Gastrocnemius medialis (tissue), 4 donors: ENCODE data around the gene PPFIA2.

Experiments
- POLR2A ChIP-seq, 2 donors: fragments of 450-650 bp; IDR thresholded peaks; one replicate each; pipeline ENCODE4 v1.6.1; 2017; ENCODE audit warnings: antibody characterized with exemption in 2 of 2, mild to moderate bottlenecking in 2 of 2, moderate library complexity in 2 of 2
- TF ChIP-seq, protein P1 (sequence below), 5 experiments: fragments of 450-650 bp in 3 of 5; fragments of 200-600 bp in 2 of 5; sonication (generic) in 2 of 5; IDR thresholded peaks in 4 of 5; conservative IDR thresholded peaks in 1 of 5; 1 replicate in 4 of 5; 2 replicates in 1 of 5; pipeline ENCODE4 v1.5.1; 2016 to 2019; ENCODE audit warnings: antibody characterized with exemption in 5 of 5, mild to moderate bottlenecking in 3 of 5, moderate library complexity in 3 of 5

DNA sequence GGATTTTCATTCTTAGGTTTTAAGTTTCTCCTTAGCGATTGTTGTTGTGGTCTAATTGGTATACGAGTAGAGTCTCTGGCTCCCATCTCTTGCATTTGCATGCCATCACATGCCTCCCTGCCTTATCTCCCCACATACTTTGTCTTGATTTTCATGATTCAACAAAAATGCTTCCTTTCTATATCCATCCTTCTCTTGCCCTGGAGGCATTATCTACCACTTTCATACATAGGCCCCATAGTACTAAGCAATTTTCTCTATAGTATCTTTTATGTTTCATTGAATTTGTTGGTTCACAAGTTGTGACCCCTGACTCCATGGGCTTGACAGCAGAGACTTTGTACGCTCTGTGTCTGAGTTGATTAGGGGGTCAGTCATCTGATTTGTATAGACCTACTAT lies 455.2 kb downstream of the PPFIA2 start:
- TF ChIP-seq POLR2A (IDR thresholded peaks at IDR 0.05), result no peak
- TF ChIP-seq, protein P1, sequence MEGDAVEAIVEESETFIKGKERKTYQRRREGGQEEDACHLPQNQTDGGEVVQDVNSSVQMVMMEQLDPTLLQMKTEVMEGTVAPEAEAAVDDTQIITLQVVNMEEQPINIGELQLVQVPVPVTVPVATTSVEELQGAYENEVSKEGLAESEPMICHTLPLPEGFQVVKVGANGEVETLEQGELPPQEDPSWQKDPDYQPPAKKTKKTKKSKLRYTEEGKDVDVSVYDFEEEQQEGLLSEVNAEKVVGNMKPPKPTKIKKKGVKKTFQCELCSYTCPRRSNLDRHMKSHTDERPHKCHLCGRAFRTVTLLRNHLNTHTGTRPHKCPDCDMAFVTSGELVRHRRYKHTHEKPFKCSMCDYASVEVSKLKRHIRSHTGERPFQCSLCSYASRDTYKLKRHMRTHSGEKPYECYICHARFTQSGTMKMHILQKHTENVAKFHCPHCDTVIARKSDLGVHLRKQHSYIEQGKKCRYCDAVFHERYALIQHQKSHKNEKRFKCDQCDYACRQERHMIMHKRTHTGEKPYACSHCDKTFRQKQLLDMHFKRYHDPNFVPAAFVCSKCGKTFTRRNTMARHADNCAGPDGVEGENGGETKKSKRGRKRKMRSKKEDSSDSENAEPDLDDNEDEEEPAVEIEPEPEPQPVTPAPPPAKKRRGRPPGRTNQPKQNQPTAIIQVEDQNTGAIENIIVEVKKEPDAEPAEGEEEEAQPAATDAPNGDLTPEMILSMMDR (IDR thresholded peaks at IDR 0.05 in 4 of 5, conservative IDR thresholded peaks at IDR 0.05 in 1 of 5), result no peak
